Stimulated activated CD8-positive, alpha-beta memory T cell treated with anti-CD3 and anti-CD28 coated beads, Interleukin-4, amount 100 ng/mL, for 4 hours (primary cell): ENCODE measurements around the gene NOP9.
"Not testable (repeated sequence)": the region's sequence is repeated elsewhere in the genome, so short reads cannot be mapped to it uniquely, and the experiment has no call there.

Experiments used
- DNase-seq, 2 donors: peaks; one replicate each; pipeline ENCODE4 v3.0.0-alpha.2; 2020; ENCODE audit warnings: low read depth in 2 of 2, low spot score in 1 of 2

NOP9 gene

DNA sequence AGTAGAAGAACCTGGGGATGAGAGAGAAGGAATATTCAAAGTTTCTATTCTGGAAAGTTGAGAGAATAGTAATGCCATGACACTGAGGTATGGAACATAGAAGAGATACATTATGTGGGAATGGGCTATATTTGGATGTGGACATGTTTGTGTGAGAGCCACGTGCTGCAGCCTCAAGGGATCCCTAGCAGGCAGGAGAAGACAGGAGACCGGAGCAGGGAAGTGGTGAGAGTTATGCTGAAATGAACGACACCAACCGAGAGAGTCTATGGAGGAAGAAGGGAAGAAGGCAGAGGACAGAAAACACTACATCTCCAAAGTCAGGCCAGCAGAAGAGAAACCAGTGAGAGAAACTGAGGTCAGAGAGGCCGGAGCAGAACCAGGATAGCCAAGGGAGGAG, 50.1 kb downstream of the NOP9 start:
- DNase-seq: no peak

DNA sequence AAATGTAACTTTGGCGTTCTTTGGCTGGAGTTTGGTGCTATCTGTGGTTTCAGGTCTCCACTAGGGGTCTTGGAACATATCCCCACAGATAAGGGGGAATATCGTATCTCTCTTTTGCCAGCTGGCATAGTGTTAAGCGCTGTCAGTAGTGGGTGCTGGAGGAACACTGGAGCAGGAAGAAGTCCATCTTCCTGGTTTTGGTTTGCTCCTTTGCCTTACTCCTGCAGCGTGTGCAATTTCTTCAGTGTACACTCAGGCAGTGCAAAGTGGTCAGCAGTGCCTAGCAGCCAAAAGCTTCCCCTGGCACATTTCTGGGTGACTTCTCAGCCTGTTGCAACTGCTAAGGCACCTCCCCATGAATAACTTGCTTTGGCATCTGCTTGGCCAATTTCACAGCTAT, 51.9 kb downstream of the NOP9 start:
- DNase-seq: no peak

DNA sequence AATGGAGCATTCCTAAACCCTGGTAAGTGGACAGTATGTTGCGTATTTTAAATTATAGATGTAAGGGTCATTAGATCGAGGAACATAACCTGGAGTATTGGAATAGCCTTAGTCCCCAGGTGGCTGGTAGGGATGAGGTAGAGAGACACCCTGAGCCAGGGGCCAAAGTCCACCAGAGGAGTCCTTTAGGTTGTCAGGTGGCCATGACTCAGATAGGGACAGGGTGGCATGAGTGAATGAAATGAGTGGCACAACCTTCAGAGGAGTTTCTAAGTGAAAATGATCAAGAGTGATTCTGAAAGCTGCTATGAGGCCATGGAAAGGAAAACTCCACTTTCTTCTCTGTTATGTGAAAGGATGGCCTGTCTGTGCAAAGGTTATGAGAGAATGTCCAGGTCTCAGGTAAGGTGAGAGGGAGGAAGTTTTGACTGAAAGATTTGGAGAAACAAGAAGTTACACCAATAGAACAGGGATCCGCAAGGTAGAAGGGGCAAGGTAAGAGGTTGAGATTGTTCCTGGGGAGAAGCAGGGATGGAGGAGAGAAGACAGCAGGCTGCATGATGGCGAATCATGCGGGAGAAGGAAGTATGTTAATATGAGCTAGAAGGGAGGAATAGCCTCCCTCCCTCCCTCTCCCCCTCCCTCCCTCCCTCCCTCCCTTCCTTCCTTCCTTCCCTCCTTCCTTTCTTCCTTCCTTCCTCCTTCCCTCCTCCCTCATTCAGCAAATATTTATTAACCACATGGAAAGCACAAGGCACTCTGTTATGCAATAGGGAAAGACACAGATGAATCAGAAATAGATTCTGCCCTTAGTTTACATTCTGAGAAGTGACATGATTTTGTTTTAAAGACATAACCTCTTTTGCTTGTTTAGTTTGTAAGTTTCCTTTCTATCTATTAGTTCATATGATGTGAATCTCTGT, 54.2 kb downstream of the NOP9 start:
- no peak for DNase-seq

DNA sequence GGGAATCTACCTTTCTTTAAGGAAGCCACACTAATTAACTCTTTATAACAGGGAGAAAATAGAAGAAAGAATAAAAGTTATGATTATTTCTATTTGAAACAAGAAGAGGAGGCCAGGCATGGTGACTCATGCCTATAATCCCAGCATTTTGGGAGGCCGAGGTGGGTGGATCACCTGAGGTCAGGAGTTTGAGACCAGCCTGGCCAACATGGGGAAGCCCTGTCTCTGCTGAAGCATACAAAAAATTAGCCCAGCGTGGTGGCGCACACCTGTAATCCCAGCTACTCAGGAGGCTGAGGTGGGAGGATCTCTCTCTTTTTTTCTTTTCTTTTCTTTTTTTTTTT, 54.8 kb downstream of the NOP9 start:
- DNase-seq: not testable (repeated sequence)

DNA sequence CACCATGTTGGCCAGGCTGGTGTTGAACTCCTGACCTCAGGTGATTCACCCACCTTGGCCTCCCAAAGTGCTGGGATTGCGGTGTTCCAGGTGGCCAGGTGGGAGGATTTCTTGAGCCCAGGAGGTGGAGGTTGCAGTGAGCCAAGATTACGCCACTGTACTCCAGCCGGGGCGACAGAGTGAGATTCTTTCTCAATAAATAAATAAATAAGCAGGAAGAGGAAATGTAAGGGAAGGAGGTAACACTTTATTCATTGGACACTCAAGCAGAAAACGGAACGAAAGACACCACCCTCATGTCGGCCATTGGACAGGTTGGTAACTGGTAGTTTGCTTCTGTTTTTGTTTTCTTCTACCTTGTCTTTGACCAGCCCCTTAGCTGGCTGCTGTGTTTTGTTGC, 55.4 kb downstream of the NOP9 start:
- no peak for DNase-seq

DNA sequence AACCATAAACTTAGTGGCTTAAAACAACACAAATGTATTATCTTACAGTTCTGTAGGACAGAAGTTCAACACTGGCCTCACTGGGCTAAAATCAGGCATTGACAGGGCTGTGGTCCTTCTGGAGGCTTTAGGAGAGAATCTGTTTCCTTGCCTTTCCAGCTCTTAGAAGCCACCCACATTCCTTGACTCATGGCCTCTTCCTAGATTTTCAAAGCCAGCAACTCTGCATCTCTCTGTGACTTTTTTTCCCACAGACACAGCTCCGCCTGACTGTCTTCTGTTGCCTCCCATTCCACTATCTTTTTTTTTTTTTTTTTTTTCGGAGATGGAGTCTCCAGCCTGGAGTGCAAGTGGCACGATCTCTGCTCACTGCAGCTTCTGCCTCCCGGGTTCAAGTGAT, 56.6 kb downstream of the NOP9 start:
- no peak for DNase-seq
